Epidermal melanocyte (primary cell): Measurements from ENCODE around the gene IKZF2.

Source experiments
- DNase-seq: peaks from one replicate; pipeline ENCODE4 v3.0.0; 2011; ENCODE audit warnings: low spot score; ENCODE audit not compliant: insufficient read length

The IKZF2 gene

DNA sequence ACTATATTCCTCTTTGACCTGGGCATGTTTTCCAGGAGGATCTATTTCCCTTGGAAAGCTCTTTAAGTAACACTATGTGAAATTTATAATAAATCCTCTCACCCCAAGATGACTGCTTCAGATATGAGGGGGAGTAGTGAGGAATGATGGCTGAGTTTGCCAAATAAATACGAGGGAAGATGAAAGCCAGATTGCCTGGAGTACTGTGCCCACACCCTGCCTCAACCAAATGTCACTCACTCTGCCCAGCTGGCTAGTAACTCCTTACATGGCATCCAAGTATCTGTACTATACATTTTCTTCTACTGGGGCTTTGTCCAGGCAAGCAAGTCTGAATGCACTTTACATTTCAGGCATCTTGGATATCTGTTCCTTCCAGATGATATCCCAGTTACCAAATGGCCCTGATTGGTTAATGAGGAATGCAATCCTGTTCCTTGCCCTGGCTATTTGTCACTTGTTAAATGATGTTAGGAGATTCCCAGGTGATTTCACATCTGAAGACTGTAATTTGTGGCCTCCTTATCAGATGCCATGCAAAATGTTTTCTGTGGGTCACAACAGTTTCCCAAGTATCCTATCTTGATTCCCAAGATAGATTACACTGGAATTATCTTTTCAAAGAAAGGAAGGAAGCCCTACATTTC lies 191.8 kb downstream of the IKZF2 start:
- DNase-seq, result no peak

GRCh38 chr2:212958757-212959295 lies 192.6 kb downstream of the IKZF2 start:
- DNase-seq, result no peak

GRCh38 chr2:212958133-212958532 lies 193.3 kb downstream of the IKZF2 start:
- DNase-seq, result no peak

DNA sequence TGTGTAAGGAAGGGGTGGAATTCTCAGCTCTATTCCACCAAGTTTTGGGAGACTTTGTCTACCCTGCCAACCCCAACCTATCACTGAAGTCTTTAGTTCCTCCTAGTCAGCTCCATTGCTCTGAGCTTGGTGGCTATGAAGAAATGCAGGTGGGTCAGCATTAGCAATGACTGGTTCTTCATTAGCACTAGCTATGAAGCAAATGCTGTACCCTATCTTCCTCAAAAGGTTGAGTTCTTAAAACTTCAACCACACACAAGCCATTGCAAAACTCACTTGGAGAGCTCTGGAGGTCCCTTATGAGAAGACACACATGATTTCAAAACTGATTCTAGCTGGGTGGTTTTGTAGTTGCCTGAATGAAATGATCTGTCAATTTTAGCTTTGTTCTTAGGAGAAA lies 193.8 kb downstream of the IKZF2 start:
- no peak for DNase-seq

GRCh38 chr2:212956665-212957607 lies 194.5 kb downstream of the IKZF2 start:
- DNase-seq, result no peak

GRCh38 chr2:212953170-212953920 lies 198.1 kb downstream of the IKZF2 start:
- no peak for DNase-seq

DNA sequence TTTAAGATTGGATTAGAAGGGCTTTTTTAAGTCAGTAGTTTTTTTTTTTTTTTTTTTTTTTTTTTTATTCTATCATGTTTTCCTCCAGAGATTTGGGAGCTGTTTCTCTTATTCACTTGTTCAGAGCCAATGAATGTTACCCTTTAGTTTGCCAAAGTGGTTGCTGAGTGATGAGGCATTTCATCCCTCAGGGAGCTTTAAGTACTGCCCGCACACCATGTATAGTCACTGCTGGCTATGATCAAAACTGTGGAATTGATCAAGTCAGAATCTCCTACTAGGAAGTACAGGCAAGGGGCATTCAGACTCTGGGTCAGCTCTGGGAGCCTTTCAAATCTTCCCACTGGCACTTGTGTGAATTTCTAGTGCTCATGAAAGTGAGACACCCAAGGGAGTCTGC lies 201.6 kb downstream of the IKZF2 start:
- DNase-seq, result no peak
